Measurements from ENCODE around the gene SEC14L1.

- TF ChIP-seq CTCF (conservative IDR thresholded peaks at IDR 0.05; ENCODE audit: low read depth, low read length) (no peak), EZH2 (IDR thresholded peaks at IDR 0.05; ENCODE audit: borderline replicate concordance, low read depth, low read length, poor library complexity, severe bottlenecking) (no peak)
Measured at GRCh38 chr17:77092025-77092424, 48.7 kb upstream of the SEC14L1 start.

All from A673 (cell line).